A673 (cell line): ENCODE results near the gene CAP2. TPM values are rescaled to one million over a fixed set of nuclear protein-coding genes. Genes with fewer than 3 reads are reported as not detected.

Source experiments
- BruUV-seq: library from RNA; stranded (reverse); fragments of 400-500 nt; replicated peaks from 2 replicates; lab custom pipeline; 2021; lab: Mats Ljungman, UMichigan
- CTCF ChIA-PET: fragments of 300-600 bp; sonication (Branson Sonifier 250); formaldehyde crosslinking; loops from one replicate; lab custom pipeline; 2022; ENCODE audit warnings: antibody characterized with exemption; lab: Charles Lee
- POLR2A ChIA-PET: fragments of 300-600 bp; sonication (Branson Sonifier 250); formaldehyde crosslinking; loops from one replicate; lab custom pipeline; 2022; ENCODE audit warnings: antibody characterized with exemption; ENCODE audit not compliant: low non-redundant PET; lab: Charles Lee
- DNase-seq: peaks from one replicate; pipeline ENCODE4 v3.0.0-alpha.2; 2015; ENCODE audit warnings: low spot score
- H3K27ac ChIP-seq: fragments of 200-600 bp; sonication (generic); 2 replicates; pipeline ENCODE4 v1.5.1; 2016; ENCODE audit warnings: mixed run types, low read depth, mild to moderate bottlenecking, mixed read lengths, antibody characterized with exemption, low read length; ENCODE audit not compliant: poor library complexity, severe bottlenecking
- H3K27me3 ChIP-seq: fragments of 200-600 bp; sonication (generic); replicated peaks from 2 replicates; pipeline ENCODE4 v1.6.1; 2017; ENCODE audit warnings: mixed run types, low read depth, mild to moderate bottlenecking, mixed read lengths, antibody characterized with exemption, low read length; ENCODE audit not compliant: insufficient read depth, poor library complexity
- H3K36me3 ChIP-seq: fragments of 200-600 bp; sonication (generic); 2 replicates; pipeline ENCODE4 v1.6.1; 2016; ENCODE audit warnings: mixed run types, mild to moderate bottlenecking, mixed read lengths, antibody characterized with exemption, low read length; ENCODE audit not compliant: insufficient read depth, poor library complexity, severe bottlenecking
- H3K4me1 ChIP-seq: fragments of 200-600 bp; sonication (generic); 2 replicates; pipeline ENCODE4 v1.6.1; 2017; ENCODE audit warnings: mixed run types, mild to moderate bottlenecking, mixed read lengths, antibody characterized with exemption, low read length; ENCODE audit not compliant: insufficient read depth, poor library complexity, severe bottlenecking
- H3K4me3 ChIP-seq: fragments of 200-600 bp; sonication (generic); 2 replicates; pipeline ENCODE4 v1.5.1; 2016; ENCODE audit warnings: low read depth, mixed run types, mild to moderate bottlenecking, mixed read lengths, low read length; ENCODE audit not compliant: poor library complexity, severe bottlenecking
- H3K9me3 ChIP-seq: fragments of 200-600 bp; sonication (generic); 2 replicates; pipeline ENCODE4 v1.6.1; 2016; ENCODE audit warnings: mixed run types, low read depth, mild to moderate bottlenecking, mixed read lengths, antibody characterized with exemption, low read length; ENCODE audit not compliant: poor library complexity, severe bottlenecking
- EZH2 ChIP-seq: fragments of 200-600 bp; sonication (generic); IDR thresholded peaks from 2 replicates; pipeline ENCODE4 v1.6.1; 2017; ENCODE audit warnings: borderline replicate concordance, low read depth, mild to moderate bottlenecking, mixed read lengths, antibody characterized with exemption, low read length; ENCODE audit not compliant: poor library complexity, severe bottlenecking
- intact Hi-C: fragments of 100-400 bp; cut with micrococcal nuclease; formaldehyde crosslinking; loops from one replicate; pipeline ENCODE4 v1.10.0; 2022; ENCODE audit not compliant: unreplicated experiment
- total RNA-seq: library from RNA; stranded (reverse); gene quantifications from 2 replicates; pipeline ENCODE4 v1.2.3, GENCODE V29; 2021
- TF ChIP-seq, protein P1 (sequence below): fragments of 300-800, 200-600 bp; sonication (generic); conservative IDR thresholded peaks from 2 replicates; pipeline ENCODE4 v1.5.1; 2017; ENCODE audit warnings: low read depth, mild to moderate bottlenecking, antibody characterized with exemption, low read length, moderate library complexity, mixed read lengths

CAP2 gene
- total RNA-seq, 1 experiment from 2014 or later, result 20.8 TPM

DNA sequence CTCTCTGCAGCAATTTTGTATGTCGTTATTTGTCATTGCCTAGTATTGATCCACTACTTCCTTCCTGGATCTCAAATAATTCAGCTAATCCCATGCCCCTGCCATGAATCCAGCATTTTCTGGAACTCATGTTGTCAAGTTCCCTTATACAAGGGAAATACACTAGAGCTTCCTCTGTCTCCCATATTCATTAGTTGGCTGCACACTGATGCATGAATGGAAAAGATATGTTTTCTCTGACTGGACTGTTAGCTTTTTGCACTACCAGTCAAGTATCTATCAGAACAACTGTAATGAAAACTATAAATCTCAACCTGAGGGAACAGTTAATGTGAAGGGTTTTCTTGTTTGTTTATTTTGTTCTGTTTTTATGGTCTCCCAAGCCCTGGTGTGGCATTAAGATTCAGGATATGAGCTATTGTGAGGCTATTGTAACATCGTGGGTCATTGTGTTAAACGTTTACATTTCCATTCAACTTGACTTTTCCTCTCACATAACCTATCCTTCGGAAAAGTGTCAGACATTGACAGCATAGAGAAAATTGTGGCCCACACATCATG, 104.2 kb downstream of the CAP2 start:
- BruUV-seq, result no TSS peak
- Histone ChIP-seq H3K9me3 (no peaks in the 10 kb centered on the region), H3K27me3 (no peaks in the 10 kb centered on the region), H3K4me1 (no peaks in the 10 kb centered on the region), H3K36me3 (no peaks in the 10 kb centered on the region), H3K27ac (no peak overlapping the region), H3K4me3 (no peak overlapping the region)
- intact Hi-C loops, result no loop called here
- ChIA-PET CTCF (no interaction called here), POLR2A (no interaction called here)
- DNase-seq, result no peak
- no peak for TF ChIP-seq EZH2
- TF ChIP-seq, protein P1, sequence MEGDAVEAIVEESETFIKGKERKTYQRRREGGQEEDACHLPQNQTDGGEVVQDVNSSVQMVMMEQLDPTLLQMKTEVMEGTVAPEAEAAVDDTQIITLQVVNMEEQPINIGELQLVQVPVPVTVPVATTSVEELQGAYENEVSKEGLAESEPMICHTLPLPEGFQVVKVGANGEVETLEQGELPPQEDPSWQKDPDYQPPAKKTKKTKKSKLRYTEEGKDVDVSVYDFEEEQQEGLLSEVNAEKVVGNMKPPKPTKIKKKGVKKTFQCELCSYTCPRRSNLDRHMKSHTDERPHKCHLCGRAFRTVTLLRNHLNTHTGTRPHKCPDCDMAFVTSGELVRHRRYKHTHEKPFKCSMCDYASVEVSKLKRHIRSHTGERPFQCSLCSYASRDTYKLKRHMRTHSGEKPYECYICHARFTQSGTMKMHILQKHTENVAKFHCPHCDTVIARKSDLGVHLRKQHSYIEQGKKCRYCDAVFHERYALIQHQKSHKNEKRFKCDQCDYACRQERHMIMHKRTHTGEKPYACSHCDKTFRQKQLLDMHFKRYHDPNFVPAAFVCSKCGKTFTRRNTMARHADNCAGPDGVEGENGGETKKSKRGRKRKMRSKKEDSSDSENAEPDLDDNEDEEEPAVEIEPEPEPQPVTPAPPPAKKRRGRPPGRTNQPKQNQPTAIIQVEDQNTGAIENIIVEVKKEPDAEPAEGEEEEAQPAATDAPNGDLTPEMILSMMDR, result no peak

GRCh38 chr6:17501442-17501841, 108.0 kb downstream of the CAP2 start:
- TF ChIP-seq, protein P1, result no peak
- no peak for TF ChIP-seq EZH2
- Histone ChIP-seq H3K27me3 (no peaks in the 10 kb centered on the region), H3K27ac (no peak overlapping the region), H3K4me3 (no peak overlapping the region), H3K36me3 (no peaks in the 10 kb centered on the region), H3K9me3 (no peaks in the 10 kb centered on the region), H3K4me1 (no peaks in the 10 kb centered on the region)
- CTCF ChIA-PET, result interaction anchor here (0.6 kb wide), 1 partner anchor 79 kb away, joined by 3 read pairs; no protein-coding TSS in a partner anchor
- POLR2A ChIA-PET, result no interaction called here
- BruUV-seq, result no TSS peak
- intact Hi-C loops, result no loop called here
- no peak for DNase-seq

GRCh38 chr6:17501982-17502704, 108.7 kb downstream of the CAP2 start:
- H3K27ac ChIP-seq, result no peak overlapping the region
- no peaks in the 10 kb centered on the region for H3K27me3 ChIP-seq
- no peaks in the 10 kb centered on the region for H3K36me3 ChIP-seq
- TF ChIP-seq, protein P1, result no peak
- no peak for TF ChIP-seq EZH2
- no peaks in the 10 kb centered on the region for H3K9me3 ChIP-seq
- intact Hi-C loops, result no loop called here
- no TSS peak for BruUV-seq
- no peaks in the 10 kb centered on the region for H3K4me1 ChIP-seq
- ChIA-PET POLR2A (no interaction called here), CTCF (interaction anchor here (0.6 kb wide), 1 partner anchor 78 kb away, joined by 3 read pairs; no protein-coding TSS in a partner anchor)
- H3K4me3 ChIP-seq, result no peak overlapping the region
- DNase-seq, result no peak
